H1 (cell line): Measurements from ENCODE around the gene GNG13. TPM values are rescaled to one million over a fixed set of nuclear protein-coding genes. Genes with fewer than 3 reads are reported as not detected.

Source experiments
- CTCF ChIA-PET: fragments of 300-600 bp; sonication (Branson Sonifier 250); formaldehyde crosslinking; loops from one replicate; lab custom pipeline; 2021; ENCODE audit not compliant: partially characterized antibody; lab: Charles Lee
- POLR2A ChIA-PET: fragments of 300-600 bp; sonication (Branson Sonifier 250); formaldehyde crosslinking; loops from one replicate; lab custom pipeline; 2021; ENCODE audit warnings: inconsistent platforms; ENCODE audit not compliant: partially characterized antibody; lab: Charles Lee
- DNase-seq, 2 experiments: peaks; one replicate each; pipeline versions ENCODE4 v3.0.0 to v3.0.0-alpha.2; 2010 to 2022; ENCODE audit warnings: low spot score in 2 of 2, low read depth in 1 of 2, mixed read lengths in 1 of 2
- FAIRE-seq: peaks from 2 replicates; lab custom pipeline; 2011; peaks lifted over from hg19 to GRCh38; lab: Jason Lieb, UNC
- H2AFZ ChIP-seq: 2 replicates; pipeline ENCODE4 v1.8.1; 2012; ENCODE audit warnings: low read length, inconsistent platforms
- H2AK5ac ChIP-seq: 2 replicates; pipeline ENCODE4 v1.6.1; 2013; ENCODE audit warnings: low read depth, low read length
- H2BK120ac ChIP-seq: replicated peaks from 2 replicates; pipeline ENCODE3; 2013; ENCODE audit warnings: low read depth, low read length, inconsistent platforms
- H2BK12ac ChIP-seq: 2 replicates; pipeline ENCODE4 v1.6.1; 2013; ENCODE audit warnings: low read depth, low read length
- H2BK15ac ChIP-seq: 2 replicates; pipeline ENCODE4 v1.6.1; 2013; ENCODE audit warnings: low read length
- H2BK20ac ChIP-seq: 2 replicates; pipeline ENCODE4 v1.6.1; 2013; ENCODE audit warnings: low read length
- H2BK5ac ChIP-seq: 2 replicates; pipeline ENCODE4 v1.6.1; 2013; ENCODE audit warnings: low read depth, low read length
- H3K14ac ChIP-seq: 2 replicates; pipeline ENCODE4 v1.6.1; 2013; ENCODE audit warnings: inconsistent platforms; ENCODE audit not compliant: insufficient read length
- H3K18ac ChIP-seq: 2 replicates; pipeline ENCODE4 v1.6.1; 2013; ENCODE audit warnings: low read length; ENCODE audit errors: extremely low read depth
- H3K23ac ChIP-seq: 2 replicates; pipeline ENCODE4 v1.6.1; 2013; ENCODE audit warnings: inconsistent platforms; ENCODE audit not compliant: insufficient read length
- H3K23me2 ChIP-seq: 2 replicates; pipeline ENCODE4 v1.6.1; 2013; ENCODE audit warnings: low read depth, low read length
- H3K27ac ChIP-seq: 2 replicates; pipeline ENCODE4 v1.6.1; 2011; ENCODE audit warnings: low read depth, low read length, inconsistent platforms
- H3K27me3 ChIP-seq, 4 experiments: replicated peaks in 1 of 4; 1 replicate in 1 of 4; 2 replicates in 3 of 4; pipeline versions ENCODE4 v1.6.1 to v1.8.1; 2011 to 2013; ENCODE audit warnings: low read length in 3 of 4, mild to moderate bottlenecking in 3 of 4, inconsistent platforms in 2 of 4, mixed read lengths in 2 of 4, moderate library complexity in 1 of 4; ENCODE audit not compliant: control insufficient read depth in 3 of 4, insufficient read depth in 3 of 4; ENCODE audit errors: extremely low read depth in 1 of 4
- H3K36me3 ChIP-seq, 4 experiments: 2 replicates each; pipeline versions ENCODE4 v1.6.1 to v1.8.1; 2011 to 2013; ENCODE audit warnings: mild to moderate bottlenecking in 4 of 4, low read length in 3 of 4, moderate library complexity in 2 of 4, control low read depth in 1 of 4, inconsistent platforms in 1 of 4; ENCODE audit not compliant: insufficient read depth in 4 of 4, control insufficient read depth in 2 of 4
- H3K4ac ChIP-seq: replicated peaks from 2 replicates; pipeline ENCODE3; 2013; ENCODE audit warnings: low read length, low read depth, mixed read lengths, inconsistent platforms; ENCODE audit not compliant: insufficient read length
- H3K4me1 ChIP-seq, 4 experiments: replicated peaks in 1 of 4; 1 replicate in 1 of 4; 2 replicates in 3 of 4; pipeline versions ENCODE4 v1.6.1 to v1.8.1; 2011 to 2013; ENCODE audit warnings: low read length in 3 of 4, inconsistent platforms in 2 of 4, mixed read lengths in 1 of 4; ENCODE audit not compliant: insufficient read depth in 4 of 4, control insufficient read depth in 3 of 4
- H3K4me2 ChIP-seq, 2 experiments: 2 replicates each; pipeline versions ENCODE4 v1.6.1 to v1.8.1; 2011 to 2013; ENCODE audit warnings: low read depth in 2 of 2, low read length in 2 of 2, control low read depth in 1 of 2, inconsistent platforms in 1 of 2, mild to moderate bottlenecking in 1 of 2; ENCODE audit not compliant: insufficient read depth in 1 of 2
- H3K4me3 ChIP-seq, 4 experiments: fragments of 200-600, 300-600 bp in 1 of 4; sonication (generic), shearing (Covaris generic), sonication (Bioruptor Twin) in 1 of 4; 2 replicates each; pipeline versions ENCODE4 v1.5.1 to v1.8.1; 2011 to 2016; ENCODE audit warnings: low read length in 4 of 4, low read depth in 3 of 4, control low read depth in 2 of 4, inconsistent platforms in 2 of 4, mild to moderate bottlenecking in 2 of 4, mixed read lengths in 1 of 4, moderate library complexity in 1 of 4; ENCODE audit not compliant: insufficient read depth in 2 of 4; ENCODE audit errors: extremely low read depth in 1 of 4
- H3K56ac ChIP-seq: replicated peaks from 2 replicates; pipeline ENCODE3; 2013; ENCODE audit warnings: low read depth, mild to moderate bottlenecking, mixed read lengths, low read length, inconsistent platforms; ENCODE audit not compliant: insufficient read length
- H3K79me1 ChIP-seq: 2 replicates; pipeline ENCODE4 v1.6.1; 2013; ENCODE audit warnings: low read depth, low read length, control low read depth
- H3K79me2 ChIP-seq, 2 experiments: 2 replicates each; pipeline versions ENCODE4 v1.6.1 to v1.8.1; 2012 to 2013; ENCODE audit warnings: low read length in 2 of 2, mild to moderate bottlenecking in 2 of 2, inconsistent platforms in 1 of 2; ENCODE audit not compliant: insufficient read depth in 2 of 2, control insufficient read depth in 1 of 2
- H3K9ac ChIP-seq, 4 experiments: replicated peaks in 1 of 4; 1 replicate in 1 of 4; 2 replicates in 3 of 4; pipeline versions ENCODE4 v1.6.1 to v1.8.1; 2011 to 2013; ENCODE audit warnings: low read depth in 3 of 4, low read length in 3 of 4, control low read depth in 2 of 4, mild to moderate bottlenecking in 2 of 4, moderate library complexity in 2 of 4, inconsistent platforms in 1 of 4; ENCODE audit errors: extremely low read depth in 1 of 4
- H3K9me3 ChIP-seq, 2 experiments: 2 replicates each; pipeline versions ENCODE4 v1.6.1 to v1.8.1; 2012 to 2013; ENCODE audit warnings: mild to moderate bottlenecking in 2 of 2, moderate library complexity in 2 of 2, control low read depth in 1 of 2, inconsistent platforms in 1 of 2, low read depth in 1 of 2, low read length in 1 of 2, mixed read lengths in 1 of 2; ENCODE audit not compliant: insufficient read depth in 2 of 2
- H4K20me1 ChIP-seq, 2 experiments: replicated peaks in 1 of 2; 2 replicates each; pipeline versions ENCODE3 to v1.8.1; 2011 to 2013; ENCODE audit warnings: inconsistent platforms in 2 of 2, low read length in 2 of 2, mild to moderate bottlenecking in 1 of 2; ENCODE audit not compliant: insufficient read depth in 2 of 2, control insufficient read depth in 1 of 2
- H4K5ac ChIP-seq: 2 replicates; pipeline ENCODE4 v1.6.1; 2013; ENCODE audit warnings: low read length, low read depth, mixed read lengths, inconsistent platforms; ENCODE audit not compliant: insufficient read length
- H4K8ac ChIP-seq: 2 replicates; pipeline ENCODE4 v1.8.0; 2013; ENCODE audit warnings: mild to moderate bottlenecking, moderate library complexity, low read length, inconsistent platforms; ENCODE audit not compliant: insufficient read depth; ENCODE audit errors: extremely low read depth
- H4K91ac ChIP-seq: replicated peaks from 2 replicates; pipeline ENCODE3; 2013; ENCODE audit warnings: low read length, mixed read lengths, inconsistent platforms; ENCODE audit not compliant: insufficient read length
- HDAC2 ChIP-seq, 2 experiments: fragments of 300-600 bp in 1 of 2; sonication (generic) in 1 of 2; IDR thresholded peaks; 2 replicates each; pipeline ENCODE4 v1.6.1; 2011 to 2012; ENCODE audit warnings: low read depth in 2 of 2, low read length in 2 of 2, mild to moderate bottlenecking in 2 of 2, moderate library complexity in 2 of 2, borderline replicate concordance in 1 of 2, inconsistent platforms in 1 of 2
- WGBS, 2 experiments: shearing (Covaris generic) in 1 of 2; methylation state at CpG; one replicate each; pipeline versions ENCODE4 v1.1.6 to v1.1.7; 2013 to 2015; ENCODE audit warnings: low lambda C conversion rate in 2 of 2, mixed read lengths in 2 of 2, inconsistent platforms in 1 of 2, low coverage in 1 of 2, missing lambda C conversion rate in 1 of 2; ENCODE audit not compliant: insufficient replicate concordance in 2 of 2, insufficient coverage in 1 of 2, insufficient read length in 1 of 2; ENCODE audit errors: extremely low coverage in 1 of 2, missing lambda C conversion rate in 1 of 2; 5-methylcytosine and 5-hydroxymethylcytosine counted together
- polyA plus RNA-seq, 7 experiments: library from polyadenylated mRNA; depleted of rRNA in 3 of 7; stranded (reverse) in 5 of 7; unstranded in 2 of 7; fragments of >200 nt in 5 of 7; fragments of 200-250 nt in 2 of 7; gene quantifications; 1 replicate in 5 of 7; 2 replicates in 1 of 7; 4 replicates in 1 of 7; pipeline versions ENCODE4 v1.2.1 to v1.2.3, GENCODE V29; 2011 to 2013; ENCODE audit warnings: missing spikeins in 2 of 7, mixed read lengths in 2 of 7
- total RNA-seq: library from RNA; stranded (reverse); fragmentation: NEBNext Ultra II Directional; extraction: Animal tissue kit (Norgen Biotek cat#: 25700); gene quantifications from 2 replicates; pipeline ENCODE4 v1.2.1, GENCODE V29; 2021

The GNG13 gene
- total and polyA plus RNA-seq, 2 of the 8 experiments (the other 6 are each of a cell fraction or from before 2014, with no cell fraction given) = not detected

DNA sequence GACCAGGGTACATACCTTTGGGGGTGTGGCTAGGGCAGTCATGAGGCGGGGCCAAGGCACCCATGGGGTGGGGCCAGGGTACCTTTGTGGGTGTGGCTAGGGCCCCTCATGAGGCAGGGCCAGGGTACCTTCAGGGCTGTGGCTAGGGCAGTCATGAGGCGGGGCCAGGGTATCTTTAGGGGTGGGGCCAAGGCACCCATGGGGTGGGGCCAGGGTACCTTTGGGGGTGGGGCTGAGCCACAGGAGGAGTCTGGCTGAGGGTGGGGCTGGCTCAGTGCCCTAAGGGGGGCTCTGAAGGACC is 3.5 kb downstream of the GNG13 start:
- Histone ChIP-seq H3K4me3 (no peak overlapping the region), H2BK12ac (no peak overlapping the region), H2BK20ac (no peak overlapping the region), H3K79me1 (no peaks in the 10 kb centered on the region), H4K5ac (no peak overlapping the region), H3K18ac (no peak overlapping the region), H3K23ac (no peak overlapping the region), H3K36me3 (peaks cover 0 to 38% (median under 1%) of the 10 kb centered on the region in 4 experiments; a peak in 6 of 8 replicates), H3K4ac (no peak overlapping the region), H3K23me2 (peaks cover 3% of the 10 kb centered on the region; the same call in 1 of the 2 replicates), H4K8ac (no peak overlapping the region), H3K56ac (no peak overlapping the region), H2BK120ac (no peak overlapping the region), H3K79me2 (no peaks in the 10 kb centered on the region), H4K91ac (no peak overlapping the region), H2BK5ac (no peak overlapping the region), H3K27ac (no peak overlapping the region), H3K27me3 (peaks cover 0 to 13% (median 7%) of the 10 kb centered on the region in 4 experiments; a peak in 5 of 7 replicates), H4K20me1 (peaks cover 5 to 17% of the 10 kb centered on the region in 2 experiments), H3K9me3 (no peaks in the 10 kb centered on the region), H3K4me2 (no peak overlapping the region), H3K9ac (no peak overlapping the region), H3K14ac (no peak overlapping the region), H3K4me1 (peaks cover 0 to 17% (median 3%) of the 10 kb centered on the region in 4 experiments; a peak in 4 of 7 replicates), H2BK15ac (no peak overlapping the region), H2AK5ac (no peak overlapping the region), H2AFZ (no peak overlapping the region)
- 100% methylated on average over 1 of the region's 2 CpGs; no CpG with 5 or more reads in 1 of the 2 experiments for WGBS, 2 experiments
- FAIRE-seq (no peak), DNase-seq (peak in 1 of 2 experiments; percentile 83)
- CTCF ChIA-PET = interaction anchor here (2.8 kb wide), 1 partner anchor 84 kb away, joined by 11 read pairs; no protein-coding TSS in a partner anchor
- POLR2A ChIA-PET = interaction anchor here (1.0 to 1.8 kb wide), 3 partner anchors 9 to 76 kb away, joined by 3 to 5 read pairs (median 3); partner anchors contain the start of genes ANTKMT, CHTF18 and RPUSD1
- TF ChIP-seq HDAC2 (IDR thresholded peaks at IDR 0.05; ENCODE audit: borderline replicate concordance in 1 of 2, low read depth in 2 of 2, low read length in 2 of 2) = no peak
